Heart right ventricle (tissue), 16 donors: ENCODE data around the gene ABI3BP. TPM values are rescaled to one million over a fixed set of nuclear protein-coding genes. Genes with fewer than 3 reads are reported as not detected.

Experiments
- ATAC-seq, 8 donors: fragments of 200-7000 bp; cut with Tn5 transposase; one replicate each; pipeline ENCODE4 v1.9.1; 2020; ENCODE audit warnings: mild to moderate bottlenecking in 8 of 8, moderate library complexity in 8 of 8, moderate number of reproducible peaks in 1 of 8
- DNase-seq, 2 donors: peaks; one replicate each; pipeline ENCODE4 v3.0.0-alpha.2; 2020
- H3K27ac ChIP-seq, 10 donors: fragments of 200-600 bp; sonication (generic) in 2 of 10; one replicate each; pipeline versions ENCODE4 v1.5.0 to v1.8.0; 2020 to 2022; ENCODE audit warnings: mild to moderate bottlenecking in 3 of 10
- H3K27me3 ChIP-seq, 7 donors: fragments of 200-600 bp; one replicate each; pipeline ENCODE4 v1.8.0; 2021 to 2022; ENCODE audit warnings: mild to moderate bottlenecking in 2 of 7
- H3K36me3 ChIP-seq, 9 donors: fragments of 200-600 bp; sonication (generic) in 1 of 9; one replicate each; pipeline versions ENCODE4 v1.5.0 to v1.8.0; 2020 to 2022; ENCODE audit warnings: mild to moderate bottlenecking in 2 of 9
- H3K4me1 ChIP-seq, 9 donors: fragments of 200-600 bp; sonication (generic) in 1 of 9; one replicate each; pipeline versions ENCODE4 v1.5.0 to v1.8.0; 2020 to 2022; ENCODE audit warnings: mild to moderate bottlenecking in 4 of 9
- H3K4me3 ChIP-seq, 10 donors: fragments of 200-600 bp; sonication (generic) in 2 of 10; one replicate each; pipeline versions ENCODE4 v1.5.0 to v1.8.0; 2020 to 2022; ENCODE audit warnings: mild to moderate bottlenecking in 7 of 10, moderate library complexity in 2 of 10
- H3K9me3 ChIP-seq, 11 donors: fragments of 200-600 bp in 10 of 11; sonication (generic) in 2 of 11; one replicate each; pipeline versions ENCODE4 v1.5.0 to v1.8.0; 2013 to 2022; ENCODE audit warnings: mild to moderate bottlenecking in 2 of 11, control low read depth in 1 of 11, moderate library complexity in 1 of 11
- WGBS, 2 donors: extraction: QIAGEN DNeasy Blood & Tissue Kit; methylation state at CpG; one replicate each; pipeline ENCODE4 v1.1.7; 2013; ENCODE audit warnings: inconsistent platforms in 1 of 2; 5-methylcytosine and 5-hydroxymethylcytosine counted together
- intact Hi-C, 10 donors: fragments of 100-400 bp; cut with DNase I; formaldehyde crosslinking; loops; one replicate each; pipeline versions ENCODE4 v1.11.1 to v1.14.2; 2022
- polyA plus RNA-seq, 2 donors: library from polyadenylated mRNA; stranded (reverse); fragments of 200-250 nt; gene quantifications; one replicate each; pipeline ENCODE4 v1.2.3, GENCODE V29; 2013
- total RNA-seq, 10 donors: library from RNA; stranded (reverse); fragmentation: NEBNext Ultra II Directional in 3 of 10; extraction: Animal tissue kit (Norgen Biotek cat#: 25700) in 3 of 10; gene quantifications; one replicate each; pipeline versions ENCODE4 v1.2.1 to v1.2.4, GENCODE V29; 2021 to 2023
- TF ChIP-seq, protein P1 (sequence below), 9 donors: fragments of 200-600 bp; sonication (generic) in 2 of 9; IDR thresholded peaks; one replicate each; pipeline versions ENCODE4 v1.5.0 to v1.8.0; 2021 to 2022; ENCODE audit warnings: antibody characterized with exemption in 9 of 9, mild to moderate bottlenecking in 5 of 9, moderate library complexity in 1 of 9
- donor health status: Arrhythmogenic right ventricular cardiomyopathy.
- donor health status: ischemic (EF 13 %, LVEDD 7.1; RV severe dilation, severe dysfunction).
- donor health status: healthy with polysubstance abuse.
- donor health status: DM: no; HTN: yes; CAD: no.
- donor health status: DM: no; HTN: no; CAD: no.
- donor health status: ischemic (EF 25% LVEDD 6.9; RV normal size, moderate dysfunction).
- donor health status: ischemic (EF 25% LVEDD 5.7; RV mildly dilated, moderate dysfunction).
- donor health status: healthy.
- donor health status: DM: yes; HTN: yes; CAD: no.
- donor health status: Ischemic cardiomyopathy.
- donor health status: ischemic (EF 35%, LVEDD 5.7; RV mildly dilated, moderate dysfunction).
- donor health status: nonischemic (EF 11% LVEDD 7.7; RV severe dilation, severe dysfunction).
- donor health status: DM: yes; HTN: yes; CAD: no.
- donor health status: PGD.
- donor health status: ischemic (EF 29% LVEDD 5.4; RV normal size, mild dysfunction).
- donor health status: nonischemic (EF 23%, LVEDD 6.1; RV moderate dilation, normal function).

Gene ABI3BP
- total and polyA plus RNA-seq, 12 donors, result 11.7 to 90.2 (median 26.5) TPM

DNA sequence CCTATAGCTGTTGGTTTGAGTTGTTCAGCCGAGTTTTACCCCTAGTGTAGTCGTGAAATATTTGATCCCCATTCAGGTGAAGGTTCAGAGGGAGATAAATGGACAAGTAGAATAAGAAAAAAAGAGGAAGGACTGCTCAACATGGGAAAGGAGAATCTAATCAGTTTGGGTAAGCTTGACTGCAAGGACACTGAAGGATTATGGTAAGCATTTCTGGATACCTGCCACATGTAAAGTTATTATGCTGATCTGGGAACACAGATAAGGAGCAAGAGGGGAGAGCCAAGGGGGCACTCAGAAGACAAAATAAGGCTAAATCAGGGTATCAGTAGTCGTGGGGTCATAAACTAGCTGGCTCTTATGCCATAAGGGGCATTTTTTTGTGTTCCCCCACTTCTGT is 234.1 kb downstream of the ABI3BP start:
- TF ChIP-seq, protein P1, sequence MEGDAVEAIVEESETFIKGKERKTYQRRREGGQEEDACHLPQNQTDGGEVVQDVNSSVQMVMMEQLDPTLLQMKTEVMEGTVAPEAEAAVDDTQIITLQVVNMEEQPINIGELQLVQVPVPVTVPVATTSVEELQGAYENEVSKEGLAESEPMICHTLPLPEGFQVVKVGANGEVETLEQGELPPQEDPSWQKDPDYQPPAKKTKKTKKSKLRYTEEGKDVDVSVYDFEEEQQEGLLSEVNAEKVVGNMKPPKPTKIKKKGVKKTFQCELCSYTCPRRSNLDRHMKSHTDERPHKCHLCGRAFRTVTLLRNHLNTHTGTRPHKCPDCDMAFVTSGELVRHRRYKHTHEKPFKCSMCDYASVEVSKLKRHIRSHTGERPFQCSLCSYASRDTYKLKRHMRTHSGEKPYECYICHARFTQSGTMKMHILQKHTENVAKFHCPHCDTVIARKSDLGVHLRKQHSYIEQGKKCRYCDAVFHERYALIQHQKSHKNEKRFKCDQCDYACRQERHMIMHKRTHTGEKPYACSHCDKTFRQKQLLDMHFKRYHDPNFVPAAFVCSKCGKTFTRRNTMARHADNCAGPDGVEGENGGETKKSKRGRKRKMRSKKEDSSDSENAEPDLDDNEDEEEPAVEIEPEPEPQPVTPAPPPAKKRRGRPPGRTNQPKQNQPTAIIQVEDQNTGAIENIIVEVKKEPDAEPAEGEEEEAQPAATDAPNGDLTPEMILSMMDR (IDR thresholded peaks at IDR 0.05), result no peak
- H3K4me1 ChIP-seq, result peaks cover 0 to 45% (median 15%) of the 10 kb centered on the region in 9 donors
- H3K36me3 ChIP-seq, result peaks cover 0 to 24% (median 0%) of the 10 kb centered on the region in 9 donors
- intact Hi-C loops, result no loop called here
- no peaks in the 10 kb centered on the region for H3K27me3 ChIP-seq
- 58 to 60% methylated on average over 3 of the region's 3 CpGs for WGBS, 2 donors
- H3K9me3 ChIP-seq, result no peaks in the 10 kb centered on the region
- no peak for DNase-seq
- H3K4me3 ChIP-seq, result no peak overlapping the region
- no peak overlapping the region for H3K27ac ChIP-seq
- no peak for ATAC-seq

DNA sequence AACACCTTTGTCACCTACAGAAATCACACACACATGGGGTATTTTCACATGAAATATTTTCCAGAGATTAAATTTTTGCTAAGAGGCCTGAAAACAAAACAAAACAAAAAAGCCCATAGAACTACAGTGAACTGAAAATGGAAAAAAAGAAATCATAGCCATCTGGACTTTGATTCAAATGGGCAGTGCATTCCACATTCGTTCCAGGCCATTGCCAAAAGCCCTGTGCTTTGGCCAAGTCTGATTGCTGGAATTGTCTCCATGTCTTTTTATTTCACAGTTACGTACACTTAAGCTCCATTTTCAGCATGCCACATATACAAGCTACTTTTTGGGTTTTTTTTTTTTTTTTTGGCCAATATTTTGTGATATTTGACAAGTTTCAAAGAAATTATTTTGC is 236.8 kb downstream of the ABI3BP start:
- Histone ChIP-seq H3K4me3 (no peak overlapping the region), H3K36me3 (peaks cover 0 to 50% (median 11%) of the 10 kb centered on the region in 9 donors), H3K27ac (peak overlapping the region in 4 of 10 donors; percentile 9 to 59 (median 18)), H3K4me1 (peaks cover 0 to 51% (median 15%) of the 10 kb centered on the region in 9 donors), H3K9me3 (no peaks in the 10 kb centered on the region), H3K27me3 (no peaks in the 10 kb centered on the region)
- ATAC-seq (peak in 3 of 8 donors; percentile 32 to 59 (median 53)), DNase-seq (peak in 1 of 2 donors; percentile 20)
- 17 to 24% methylated on average over 2 of the region's 2 CpGs for WGBS, 2 donors
- intact Hi-C loops, result no loop called here
- TF ChIP-seq, protein P1 (IDR thresholded peaks at IDR 0.05), result no peak

DNA sequence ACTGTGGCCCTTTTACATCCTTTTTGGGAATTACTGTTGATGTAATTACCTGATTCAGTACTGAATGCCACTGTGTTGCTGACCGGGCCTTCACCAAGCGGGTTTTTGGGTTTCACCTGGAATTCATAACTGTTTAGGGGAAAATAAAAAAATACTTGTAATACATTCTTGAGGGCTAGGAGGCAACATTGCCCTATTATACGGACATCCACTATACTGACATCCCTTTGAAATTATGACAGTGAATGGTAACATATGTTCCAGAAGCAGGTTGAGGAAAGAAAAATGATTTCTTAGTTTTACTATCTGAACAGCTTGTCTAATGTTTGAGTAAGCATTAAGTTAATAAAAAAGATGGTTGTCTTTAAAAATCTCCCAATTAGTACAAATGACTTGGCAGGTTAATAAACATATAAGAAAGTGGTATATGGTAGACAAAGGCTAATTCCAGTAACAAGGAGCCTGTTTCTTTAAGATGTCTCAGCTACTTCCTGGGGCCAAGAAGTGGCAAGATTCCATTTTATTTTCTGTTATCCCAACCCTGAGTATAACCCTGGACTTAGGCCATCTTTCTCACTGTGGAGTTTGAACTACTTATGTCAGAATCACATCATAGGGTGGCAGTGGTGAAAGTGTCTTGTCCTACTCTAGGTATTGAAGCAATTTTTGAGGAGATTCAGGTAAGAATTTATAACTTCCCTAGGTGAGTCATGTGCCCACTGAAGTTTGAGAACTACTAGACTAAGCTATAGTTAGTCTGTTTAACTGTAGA is 238.5 kb downstream of the ABI3BP start:
- 72 to 77% methylated on average over 3 of the region's 3 CpGs for WGBS, 2 donors
- intact Hi-C loops, result no loop called here
- Histone ChIP-seq H3K27me3 (no peaks in the 10 kb centered on the region), H3K27ac (peak overlapping the region in 2 of 10 donors; percentile 12 to 45), H3K4me3 (no peak overlapping the region), H3K9me3 (no peaks in the 10 kb centered on the region), H3K4me1 (peaks cover 0 to 44% (median 13%) of the 10 kb centered on the region in 9 donors), H3K36me3 (peaks cover 0 to 67% (median 25%) of the 10 kb centered on the region in 9 donors)
- TF ChIP-seq, protein P1 (IDR thresholded peaks at IDR 0.05), result no peak
- ATAC-seq (peak in 4 of 8 donors; percentile 23 to 53 (median 48)), DNase-seq (no peak)

DNA sequence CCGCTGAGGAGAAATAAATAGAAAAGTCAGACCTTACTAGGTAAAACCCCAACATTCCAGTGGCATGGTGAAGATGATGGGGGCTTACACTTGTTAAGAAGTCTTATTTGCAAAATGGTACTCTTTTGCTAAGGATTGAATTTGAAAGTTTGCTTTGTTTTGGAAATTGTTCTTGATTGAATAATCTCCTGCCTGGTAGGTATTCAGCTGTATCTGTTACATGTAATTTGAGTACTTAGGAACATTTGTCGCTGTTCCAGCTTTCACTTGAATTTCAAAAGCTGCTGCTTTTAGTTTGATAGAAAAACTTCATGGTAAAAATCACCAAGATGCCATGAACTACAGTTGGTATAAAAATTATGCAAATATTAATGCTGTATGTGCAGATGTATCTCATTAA is 239.4 kb downstream of the ABI3BP start:
- no peak for ATAC-seq
- DNase-seq, result no peak
- Histone ChIP-seq H3K27ac (peak overlapping the region in 1 of 10 donors; percentile 45), H3K4me1 (peaks cover 0 to 36% (median 4%) of the 10 kb centered on the region in 9 donors), H3K9me3 (no peaks in the 10 kb centered on the region), H3K36me3 (peaks cover 0 to 69% (median 26%) of the 10 kb centered on the region in 9 donors), H3K4me3 (no peak overlapping the region), H3K27me3 (no peaks in the 10 kb centered on the region)
- WGBS, 2 donors, result 81 to 82% methylated on average over 2 of the region's 2 CpGs
- TF ChIP-seq, protein P1 (IDR thresholded peaks at IDR 0.05), result no peak
- intact Hi-C loops, result no loop called here
